Inferior parietal cortex (tissue), 1 donor: ENCODE data around the gene MB21D2.
"Not testable (repeated sequence)": the region's sequence is repeated elsewhere in the genome, so short reads cannot be mapped to it uniquely, and the experiment has no call there.

Experiments
- DNase-seq: peaks from one replicate; pipeline ENCODE4 v3.0.0-alpha.2; 2016; ENCODE audit errors: extremely low spot score

Gene MB21D2

GRCh38 chr3:192860454-192860853 lies 57.2 kb downstream of the MB21D2 start:
- no peak for DNase-seq

- no peak for DNase-seq
Observed at GRCh38 chr3:192858849-192859585, 58.6 kb downstream of the MB21D2 start.

DNA sequence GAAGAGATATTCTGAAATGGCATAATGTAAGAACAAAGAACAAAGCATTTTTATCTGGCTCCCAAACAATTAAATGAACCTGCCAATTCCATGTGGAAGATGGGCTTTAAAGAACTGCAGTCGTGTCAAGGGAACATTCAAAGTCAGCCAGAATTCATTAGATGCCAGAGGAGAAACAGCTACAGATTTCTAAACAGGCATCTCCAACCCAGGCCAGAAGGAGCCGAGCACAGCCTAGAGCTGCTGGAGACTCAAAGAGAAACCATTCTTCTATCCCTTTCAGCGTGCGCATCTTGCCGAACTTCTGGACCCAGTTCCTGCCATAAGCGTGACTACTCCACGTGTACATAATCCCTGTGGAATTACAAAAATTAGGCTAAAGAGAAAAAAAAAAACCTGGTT lies 60.4 kb downstream of the MB21D2 start:
- no peak for DNase-seq

GRCh38 chr3:192855434-192855833 lies 62.2 kb downstream of the MB21D2 start:
- no peak for DNase-seq

DNA sequence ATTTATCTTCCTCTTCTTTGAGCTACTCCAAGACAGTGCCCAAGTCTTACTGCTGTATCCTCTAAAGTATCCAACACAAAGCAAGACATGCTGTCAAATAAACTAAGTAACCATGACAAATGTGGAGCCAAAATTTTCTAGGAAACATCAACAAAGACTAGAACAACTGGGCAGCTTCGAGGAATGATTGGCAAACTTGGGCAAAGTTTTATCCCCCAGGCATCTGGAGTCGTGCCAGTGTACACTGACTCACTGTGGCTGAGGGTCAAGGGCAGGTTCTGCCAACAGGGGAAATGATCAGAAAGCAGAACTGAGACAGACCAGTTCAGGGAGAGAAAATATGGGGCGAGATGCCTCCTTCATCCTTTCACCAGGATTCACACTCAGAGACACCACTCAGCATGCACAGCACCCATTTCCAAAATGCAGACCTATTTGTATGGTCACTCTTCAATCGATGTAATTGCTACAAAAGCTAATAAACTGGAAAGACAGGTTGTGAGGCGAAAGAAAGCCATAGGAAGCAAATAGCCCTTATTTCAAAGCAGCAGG lies 65.8 kb downstream of the MB21D2 start:
- DNase-seq: no peak

DNA sequence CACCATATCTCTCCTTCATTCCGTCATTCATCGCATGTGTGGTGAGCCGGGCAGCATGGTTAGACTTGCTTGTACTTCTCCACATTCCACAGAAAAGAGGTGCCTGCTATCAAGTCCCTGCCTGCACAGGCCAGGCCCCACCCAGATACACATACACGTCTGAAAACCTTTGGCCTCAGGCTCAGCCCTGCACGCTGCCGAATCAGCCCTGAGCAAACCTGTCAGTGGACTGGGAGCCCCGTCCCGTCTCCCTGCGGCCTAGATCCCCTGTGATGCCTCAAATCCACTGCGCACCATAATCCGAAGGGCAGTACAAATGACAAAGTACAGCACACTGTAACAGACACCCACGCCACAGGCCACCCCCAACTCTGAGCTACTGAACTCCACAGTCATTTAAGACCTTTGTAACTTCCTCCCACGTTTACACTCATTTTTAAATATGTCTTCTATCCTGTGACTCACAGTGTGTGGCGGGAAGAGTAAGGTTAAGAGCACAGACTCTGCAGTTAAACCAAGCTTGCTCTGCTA lies 67.1 kb downstream of the MB21D2 start:
- no peak for DNase-seq

GRCh38 chr3:192849821-192850220 lies 67.8 kb downstream of the MB21D2 start:
- not testable (repeated sequence) for DNase-seq

- DNase-seq: no peak
Observed at GRCh38 chr3:192848371-192849233, 69.1 kb downstream of the MB21D2 start.

DNA sequence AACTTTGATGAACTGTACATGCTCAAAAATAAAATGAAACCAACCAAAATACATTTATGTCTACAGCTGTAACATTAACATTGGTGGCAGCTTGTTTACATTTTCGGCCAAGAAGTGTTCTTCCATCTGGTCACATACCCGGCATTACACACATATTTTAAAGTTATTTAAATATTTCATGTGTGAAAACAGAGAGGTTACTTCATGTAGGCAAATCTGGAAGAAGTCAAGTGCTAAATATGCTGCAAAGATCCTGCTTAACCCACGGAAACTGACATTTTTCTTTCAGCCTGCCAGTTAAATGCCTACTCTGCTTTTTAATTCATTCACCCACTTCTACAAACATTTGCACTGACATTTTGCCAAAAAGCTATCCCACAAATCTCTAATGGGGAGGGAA lies 69.7 kb downstream of the MB21D2 start:
- no peak for DNase-seq

GRCh38 chr3:192845526-192845855 lies 72.2 kb downstream of the MB21D2 start:
- no peak for DNase-seq

GRCh38 chr3:192844836-192845525 lies 72.7 kb downstream of the MB21D2 start:
- DNase-seq: no peak

- no peak for DNase-seq
Observed at GRCh38 chr3:192844486-192844765, 73.2 kb downstream of the MB21D2 start.

DNA sequence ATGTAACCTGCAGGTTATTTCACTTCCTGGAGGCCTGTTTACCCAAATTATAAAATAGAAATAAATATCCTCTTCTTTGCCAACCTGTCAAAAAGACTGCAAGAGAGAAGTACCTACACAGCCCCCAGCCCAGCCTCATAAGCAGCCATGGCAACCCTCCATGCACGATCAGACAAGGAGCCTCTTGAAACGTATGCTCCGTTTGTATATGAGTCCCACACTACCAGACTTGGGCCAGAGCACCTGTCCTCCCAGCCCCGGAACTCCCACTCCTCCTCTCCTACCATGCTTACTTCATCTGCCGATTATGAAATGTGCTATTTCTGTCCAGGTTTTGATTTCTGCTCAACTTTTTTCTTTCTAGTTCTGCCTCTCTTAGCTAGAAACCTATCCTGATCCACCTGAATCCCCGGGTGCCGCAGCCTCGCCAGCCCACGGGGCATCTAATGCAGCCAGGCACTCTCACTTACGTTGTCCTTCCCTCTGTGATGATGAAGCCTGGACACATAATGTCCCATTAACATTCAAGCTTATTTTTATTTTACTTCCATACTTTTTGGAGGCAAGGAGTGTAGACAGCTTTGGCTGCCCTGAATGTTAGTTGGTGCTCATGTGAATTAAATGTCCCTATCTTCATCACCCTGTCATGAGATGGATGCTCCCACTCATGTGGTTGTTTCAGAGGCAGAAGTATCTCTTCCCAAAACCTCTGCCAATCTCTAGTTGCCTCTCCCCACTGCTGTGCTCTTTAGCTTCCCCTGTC lies 73.8 kb downstream of the MB21D2 start:
- no peak for DNase-seq

DNA sequence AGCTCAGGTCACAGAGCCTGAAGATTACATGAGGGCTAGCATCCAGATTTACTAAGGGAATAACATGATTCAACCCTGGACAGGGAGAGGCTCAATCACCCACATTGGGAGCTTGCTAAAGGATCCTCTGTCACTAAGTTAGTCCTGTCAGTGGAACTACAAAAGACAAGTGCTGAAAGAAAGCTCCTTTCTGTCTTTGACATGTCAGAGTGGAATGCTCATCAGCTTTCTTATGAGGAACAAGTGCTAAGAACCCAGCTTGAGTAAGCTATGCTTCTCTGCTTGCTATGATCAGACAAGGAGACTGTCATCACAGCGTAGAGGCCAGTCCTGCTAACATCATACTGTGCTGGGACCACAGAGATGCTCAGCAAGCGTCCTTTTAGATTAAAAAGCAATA lies 74.5 kb downstream of the MB21D2 start:
- no peak for DNase-seq

GRCh38 chr3:192842711-192843110 lies 74.9 kb downstream of the MB21D2 start:
- DNase-seq: no peak

DNA sequence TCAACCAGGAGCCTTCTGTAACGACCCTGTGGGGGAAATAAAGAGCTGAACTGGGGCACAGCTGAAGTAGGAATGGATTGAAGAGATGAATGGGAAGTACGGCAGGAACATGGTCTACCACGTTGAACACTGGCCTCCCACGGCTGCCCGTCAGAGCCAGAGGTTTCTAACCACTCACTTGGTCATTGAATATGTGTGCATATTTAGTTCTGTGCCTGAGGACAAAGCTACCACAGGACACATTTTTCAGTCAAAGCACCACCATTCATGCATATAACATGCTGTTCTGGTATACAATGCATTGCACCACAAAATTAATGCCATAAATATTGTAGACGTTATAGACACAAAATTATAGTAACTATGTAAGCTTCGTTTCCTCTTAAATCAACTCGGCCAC lies 75.5 kb downstream of the MB21D2 start:
- no peak for DNase-seq

- no peak for DNase-seq
Observed at GRCh38 chr3:192841428-192841827, 76.2 kb downstream of the MB21D2 start.

DNA sequence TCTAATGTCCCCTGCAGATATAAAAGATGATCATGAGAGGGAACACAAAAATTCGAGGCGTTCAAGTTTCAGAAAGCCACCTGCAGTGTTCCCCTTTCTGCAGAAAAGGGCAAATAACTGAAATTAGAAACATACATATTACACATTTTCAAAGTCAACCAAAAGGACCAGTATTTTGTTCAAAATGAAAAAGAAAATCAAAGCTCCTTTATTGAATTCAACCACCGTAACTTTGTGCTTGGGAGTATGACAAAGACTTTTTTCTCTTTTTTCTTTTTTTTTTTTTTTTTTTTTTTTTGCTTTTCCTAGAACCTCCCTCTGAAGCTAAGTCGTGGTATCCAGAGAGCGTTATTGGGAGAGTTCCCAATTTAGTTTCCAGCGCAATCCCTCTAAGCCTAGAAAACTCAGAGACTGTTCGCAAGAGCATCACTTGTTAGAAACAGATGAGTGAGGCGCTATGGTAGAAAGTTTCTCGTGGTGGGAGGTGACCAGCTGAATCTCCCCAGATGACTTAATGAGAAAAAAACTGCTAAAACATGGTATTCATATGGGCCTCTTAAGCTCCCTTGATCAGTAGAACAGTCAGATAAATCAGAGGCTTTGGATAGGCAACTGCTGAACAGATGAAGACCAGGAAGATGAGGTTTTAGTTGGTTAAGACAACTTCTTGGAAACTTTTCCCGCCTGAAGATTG lies 77.4 kb downstream of the MB21D2 start:
- DNase-seq: no peak

GRCh38 chr3:192835818-192836815 lies 81.5 kb downstream of the MB21D2 start:
- DNase-seq: no peak

- no peak for DNase-seq
Observed at GRCh38 chr3:192834428-192834827, 83.2 kb downstream of the MB21D2 start.
